H1 (cell line): Measurements from ENCODE around the gene GTF2H1. TPM values are rescaled to one million over a fixed set of nuclear protein-coding genes. Genes with fewer than 3 reads are reported as not detected.

Experiments
- BACH1 ChIP-seq: IDR thresholded peaks from 2 replicates; pipeline ENCODE4 v1.6.1; 2012; ENCODE audit warnings: low read length, improper control_type of control experiment
- CEBPB ChIP-seq: IDR thresholded peaks from 2 replicates; pipeline ENCODE4 v1.6.1; 2012; ENCODE audit warnings: low read depth, low read length
- CHD2 ChIP-seq: IDR thresholded peaks from 2 replicates; pipeline ENCODE4 v1.6.1; 2012; ENCODE audit warnings: low read length, improper control_type of control experiment
- CHD7 ChIP-seq: fragments of 300-600 bp; sonication (generic); IDR thresholded peaks from 2 replicates; pipeline ENCODE4 v1.7.1; 2012; ENCODE audit warnings: low read length, moderate library complexity, mild to moderate bottlenecking, inconsistent platforms; ENCODE audit not compliant: insufficient replicate concordance
- GABPA ChIP-seq: IDR thresholded peaks from 2 replicates; pipeline ENCODE4 v1.6.1; 2011; ENCODE audit warnings: mild to moderate bottlenecking, low read length, moderate library complexity, borderline replicate concordance; ENCODE audit not compliant: insufficient read depth
- JUN ChIP-seq: IDR thresholded peaks from 2 replicates; pipeline ENCODE4 v1.6.1; 2011; ENCODE audit warnings: low read depth, mild to moderate bottlenecking, improper control_type of control experiment, low read length
- NANOG ChIP-seq: IDR thresholded peaks from 2 replicates; pipeline ENCODE4 v1.6.1; 2011; ENCODE audit warnings: low read length, low read depth, mild to moderate bottlenecking, inconsistent platforms; ENCODE audit not compliant: insufficient read depth, poor library complexity, severe bottlenecking
- RXRA ChIP-seq: IDR thresholded peaks from 2 replicates; pipeline ENCODE4 v1.6.1; 2011; ENCODE audit warnings: low read depth, mild to moderate bottlenecking, low read length, moderate library complexity; ENCODE audit not compliant: insufficient read depth
- TCF12 ChIP-seq: IDR thresholded peaks from 2 replicates; pipeline ENCODE4 v1.6.1; 2011; ENCODE audit warnings: low read depth, mild to moderate bottlenecking, low read length
- YY1 ChIP-seq: IDR thresholded peaks from 2 replicates; pipeline ENCODE4 v1.6.1; 2011; ENCODE audit warnings: low read depth, mild to moderate bottlenecking, low read length
- ZNF274 ChIP-seq: IDR thresholded peaks from 2 replicates; pipeline ENCODE4 v1.7.0; 2012; ENCODE audit warnings: low read length, borderline replicate concordance; ENCODE audit errors: extremely low read depth
- polyA plus RNA-seq, 7 experiments: library from polyadenylated mRNA; depleted of rRNA in 3 of 7; stranded (reverse) in 5 of 7; unstranded in 2 of 7; fragments of >200 nt in 5 of 7; fragments of 200-250 nt in 2 of 7; gene quantifications; 1 replicate in 5 of 7; 2 replicates in 1 of 7; 4 replicates in 1 of 7; pipeline versions ENCODE4 v1.2.1 to v1.2.3, GENCODE V29; 2011 to 2013; ENCODE audit warnings: missing spikeins in 2 of 7, mixed read lengths in 2 of 7
- total RNA-seq: library from RNA; stranded (reverse); fragmentation: NEBNext Ultra II Directional; extraction: Animal tissue kit (Norgen Biotek cat#: 25700); gene quantifications from 2 replicates; pipeline ENCODE4 v1.2.1, GENCODE V29; 2021

GTF2H1 gene
- total and polyA plus RNA-seq, 2 of the 8 experiments (the other 6 are each of a cell fraction or from before 2014, with no cell fraction given): 9.1 to 26.3 TPM

DNA sequence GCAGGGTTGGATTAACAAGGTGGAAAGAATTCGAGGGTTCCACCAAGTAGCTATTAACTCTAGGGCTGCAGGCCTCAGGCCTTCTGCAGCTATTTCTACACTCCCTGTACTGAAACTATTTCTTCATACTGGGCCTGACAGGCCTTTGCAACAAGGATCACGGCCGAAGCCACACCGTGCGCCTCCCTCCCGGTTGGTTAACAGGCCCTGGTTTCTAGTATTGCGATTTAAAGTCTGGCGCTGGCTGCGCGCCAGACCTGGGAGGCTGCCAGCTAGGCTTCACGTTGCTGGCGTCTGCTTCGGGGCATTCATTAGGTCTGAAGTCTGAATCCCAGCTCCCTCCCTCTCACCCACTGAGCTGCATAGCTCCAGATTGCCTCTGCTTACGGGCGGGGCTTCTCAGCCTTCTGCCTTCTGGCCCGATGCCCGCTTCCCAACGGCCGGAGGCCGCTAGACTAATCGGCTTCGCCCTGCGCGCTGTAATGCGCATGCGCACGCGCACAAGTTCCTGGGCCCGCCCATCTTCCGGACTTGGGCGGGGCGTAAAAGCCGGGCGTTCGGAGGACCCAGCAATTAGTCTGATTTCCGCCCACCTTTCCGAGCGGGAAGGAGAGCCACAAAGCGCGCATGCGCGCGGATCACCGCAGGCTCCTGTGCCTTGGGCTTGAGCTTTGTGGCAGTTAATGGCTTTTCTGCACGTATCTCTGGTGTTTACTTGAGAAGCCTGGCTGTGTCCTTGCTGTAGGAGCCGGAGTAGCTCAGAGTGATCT, 73.6 kb downstream of the GTF2H1 start (continued):
- TF ChIP-seq CHD7: no peak
- TF ChIP-seq GABPA: no peak
- TF ChIP-seq ZNF274: no peak
- TF ChIP-seq NANOG: no peak
- TF ChIP-seq CEBPB: no peak
- no peak for TF ChIP-seq BACH1
- TF ChIP-seq TCF12: 0 out of 2 replicates have a peak, but pooled peaks have one; percentile 19
- 0 out of 2 replicates have a peak, but pooled peaks have one; percentile 6 for TF ChIP-seq YY1
- TF ChIP-seq RXRA: no peak
- no peak for TF ChIP-seq CHD2
- TF ChIP-seq JUN: no peak
